ENCODE measurements around the gene OVAAL. TPM values are rescaled to one million over a fixed set of nuclear protein-coding genes. Genes with fewer than 3 reads are reported as not detected.

Gene OVAAL
- total RNA-seq, 1 experiment from 2014 or later, result not detected

GRCh38 chr1:180571832-180572636, 13.3 kb downstream of the OVAAL start:
- Histone ChIP-seq H3K4me1 (no peaks in the 10 kb centered on the region), H3K27me3 (no peaks in the 10 kb centered on the region), H3K27ac (no peak overlapping the region), H3K4me3 (no peak overlapping the region), H3K36me3 (no peaks in the 10 kb centered on the region), H3K9me3 (replicated peaks) (no peaks in the 10 kb centered on the region)
- DNase-seq, result no peak

- Histone ChIP-seq H3K4me3 (no peak overlapping the region), H3K4me1 (no peaks in the 10 kb centered on the region), H3K9me3 (replicated peaks) (no peaks in the 10 kb centered on the region), H3K36me3 (no peaks in the 10 kb centered on the region), H3K27me3 (no peaks in the 10 kb centered on the region), H3K27ac (no peak overlapping the region)
- no peak for DNase-seq
Observed at GRCh38 chr1:180572760-180573159, 14.0 kb downstream of the OVAAL start.

GRCh38 chr1:180574031-180574713, 15.4 kb downstream of the OVAAL start:
- DNase-seq, result no peak
- Histone ChIP-seq H3K4me1 (no peaks in the 10 kb centered on the region), H3K4me3 (no peak overlapping the region), H3K9me3 (replicated peaks) (no peaks in the 10 kb centered on the region), H3K36me3 (no peaks in the 10 kb centered on the region), H3K27me3 (no peaks in the 10 kb centered on the region), H3K27ac (no peak overlapping the region)

DNA sequence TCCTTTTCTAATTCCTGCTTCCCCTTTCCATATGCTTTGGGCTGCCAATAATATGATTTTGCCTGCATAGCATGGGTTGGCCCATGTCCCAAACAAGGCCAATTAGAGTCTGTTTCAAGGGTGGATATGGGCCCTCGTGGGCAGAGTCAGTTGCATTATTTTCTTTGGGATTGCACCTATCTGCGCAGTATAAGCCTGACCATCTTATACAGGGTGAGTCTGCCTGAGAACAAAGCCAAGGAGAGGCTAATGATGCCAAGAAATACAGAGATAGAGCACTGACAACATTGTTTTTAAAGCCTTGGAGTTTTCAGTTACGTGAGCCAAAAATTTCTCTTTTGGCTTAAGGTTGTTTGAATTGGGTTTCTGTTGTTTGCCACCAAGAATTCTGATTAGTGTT, 18.6 kb downstream of the OVAAL start:
- H3K4me3 ChIP-seq, result no peak overlapping the region

GRCh38 chr1:180579961-180580611, 21.3 kb downstream of the OVAAL start:
- Histone ChIP-seq H3K4me3 (no peak overlapping the region), H3K27ac (no peak overlapping the region), H3K36me3 (no peaks in the 10 kb centered on the region), H3K27me3 (no peaks in the 10 kb centered on the region), H3K4me1 (no peaks in the 10 kb centered on the region), H3K9me3 (replicated peaks) (no peaks in the 10 kb centered on the region)
- DNase-seq, result no peak

More for the DNA sequence above, 18.6 kb downstream of the OVAAL start:
- no peak overlapping the region for H3K27ac ChIP-seq
- H3K36me3 ChIP-seq, result no peaks in the 10 kb centered on the region
- no peaks in the 10 kb centered on the region for H3K4me1 ChIP-seq
- H3K27me3 ChIP-seq, result no peaks in the 10 kb centered on the region
- H3K9me3 ChIP-seq (replicated peaks), result no peaks in the 10 kb centered on the region
- DNase-seq, result no peak

DNA sequence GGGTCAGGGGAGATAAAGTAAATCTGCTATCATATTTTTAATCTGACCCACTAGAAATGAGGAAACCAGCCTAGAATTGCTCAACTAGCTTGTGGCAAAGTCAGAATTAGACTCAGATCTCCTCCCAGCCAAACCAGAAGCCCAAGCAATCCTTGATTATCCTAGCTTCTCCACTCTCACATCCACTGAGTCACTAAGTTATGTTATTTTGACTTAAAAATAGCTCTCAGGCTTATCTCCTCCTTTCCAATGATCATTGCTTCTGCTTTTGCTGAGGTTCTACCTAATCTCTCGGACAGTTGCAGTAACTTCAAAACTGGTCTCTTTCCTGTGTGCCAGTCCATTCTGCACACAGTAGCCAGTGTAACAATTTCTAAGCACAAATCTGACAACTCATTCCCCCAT, 22.9 kb downstream of the OVAAL start:
- Histone ChIP-seq H3K4me3 (no peak overlapping the region), H3K9me3 (replicated peaks) (no peaks in the 10 kb centered on the region), H3K36me3 (no peaks in the 10 kb centered on the region), H3K27ac (no peak overlapping the region), H3K4me1 (no peaks in the 10 kb centered on the region), H3K27me3 (no peaks in the 10 kb centered on the region)
- DNase-seq, result no peak

DNA sequence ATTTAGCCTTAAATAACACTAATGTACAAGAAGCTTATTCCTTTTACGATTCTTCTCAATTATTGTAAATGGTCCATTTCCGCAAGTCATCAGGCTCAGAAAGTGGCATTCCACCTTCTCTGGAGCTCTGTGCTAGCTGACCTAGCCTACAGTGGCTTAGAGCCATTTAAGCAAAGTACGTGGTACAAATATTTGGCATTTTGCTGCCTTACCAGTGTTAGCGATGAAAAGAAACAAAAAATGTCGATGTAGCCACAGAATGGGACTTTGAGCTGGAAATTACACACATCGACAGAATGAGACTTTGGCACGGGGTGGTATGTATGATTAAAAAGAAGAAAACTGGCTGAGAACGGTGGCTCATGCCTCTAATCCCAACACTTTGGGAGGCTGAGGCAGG, 26.1 kb downstream of the OVAAL start:
- no peaks in the 10 kb centered on the region for H3K27me3 ChIP-seq
- H3K4me1 ChIP-seq, result no peaks in the 10 kb centered on the region
- H3K4me3 ChIP-seq, result no peak overlapping the region
- no peaks in the 10 kb centered on the region for H3K9me3 ChIP-seq (replicated peaks)
- DNase-seq, result no peak
- H3K36me3 ChIP-seq, result no peaks in the 10 kb centered on the region
- no peak overlapping the region for H3K27ac ChIP-seq

DNA sequence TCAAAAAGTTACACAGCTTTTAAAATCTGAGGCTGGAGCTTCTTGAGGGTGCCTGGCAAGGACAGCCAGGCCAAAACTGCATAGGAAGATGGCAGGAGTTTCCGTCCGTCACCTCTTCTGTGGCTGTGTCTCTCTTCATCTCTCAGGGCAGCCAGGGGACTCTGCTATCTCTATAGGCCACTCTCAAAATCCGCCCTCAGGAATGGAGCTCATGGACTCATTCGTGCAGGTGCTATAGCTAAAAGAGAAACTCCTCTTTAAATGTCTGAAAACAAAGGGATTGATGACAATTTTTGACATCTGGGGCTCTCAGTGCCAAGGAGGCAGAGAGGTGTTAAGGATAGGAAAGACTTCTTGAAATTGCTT, 27.2 kb downstream of the OVAAL start:
- H3K27ac ChIP-seq, result no peak overlapping the region
- H3K27me3 ChIP-seq, result no peaks in the 10 kb centered on the region
- H3K4me3 ChIP-seq, result no peak overlapping the region
- H3K9me3 ChIP-seq (replicated peaks), result no peaks in the 10 kb centered on the region
- no peaks in the 10 kb centered on the region for H3K36me3 ChIP-seq
- H3K4me1 ChIP-seq, result no peaks in the 10 kb centered on the region
- DNase-seq, result no peak

- Histone ChIP-seq H3K4me1 (no peaks in the 10 kb centered on the region), H3K36me3 (no peaks in the 10 kb centered on the region), H3K4me3 (no peak overlapping the region), H3K27me3 (no peaks in the 10 kb centered on the region), H3K27ac (no peak overlapping the region), H3K9me3 (replicated peaks) (no peaks in the 10 kb centered on the region)
- no peak for DNase-seq
Observed at GRCh38 chr1:180586671-180587155, 27.9 kb downstream of the OVAAL start.

GRCh38 chr1:180588121-180588520, 29.4 kb downstream of the OVAAL start:
- DNase-seq, result no peak
- no peak overlapping the region for H3K27ac ChIP-seq
- no peak overlapping the region for H3K4me3 ChIP-seq
- H3K4me1 ChIP-seq, result no peaks in the 10 kb centered on the region
- H3K27me3 ChIP-seq, result no peaks in the 10 kb centered on the region
- H3K9me3 ChIP-seq (replicated peaks), result no peaks in the 10 kb centered on the region
- no peaks in the 10 kb centered on the region for H3K36me3 ChIP-seq

DNA sequence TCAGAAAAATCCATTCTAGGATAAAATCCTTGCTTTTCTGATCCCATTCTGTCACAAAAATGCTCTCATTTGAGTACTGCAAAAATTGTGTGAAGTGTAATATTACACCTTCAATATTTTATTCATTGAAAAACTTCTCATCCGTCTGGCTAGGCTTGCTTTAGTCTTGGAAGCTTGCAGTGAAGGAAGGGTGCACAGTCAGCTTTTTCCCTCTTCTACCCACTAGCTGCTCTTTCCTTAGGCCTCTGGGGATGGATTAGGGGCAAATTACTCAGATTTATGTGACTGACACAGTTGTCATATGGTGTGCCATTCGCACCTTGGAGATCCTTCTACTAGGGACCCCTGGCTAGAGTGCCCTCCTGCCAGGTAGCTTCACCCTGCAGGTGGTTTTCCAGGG, 32.1 kb downstream of the OVAAL start:
- no peak overlapping the region for H3K4me3 ChIP-seq
- no peaks in the 10 kb centered on the region for H3K9me3 ChIP-seq (replicated peaks)
- no peaks in the 10 kb centered on the region for H3K4me1 ChIP-seq
- DNase-seq, result no peak
- H3K27ac ChIP-seq, result no peak overlapping the region
- no peaks in the 10 kb centered on the region for H3K36me3 ChIP-seq
- no peaks in the 10 kb centered on the region for H3K27me3 ChIP-seq

DNA sequence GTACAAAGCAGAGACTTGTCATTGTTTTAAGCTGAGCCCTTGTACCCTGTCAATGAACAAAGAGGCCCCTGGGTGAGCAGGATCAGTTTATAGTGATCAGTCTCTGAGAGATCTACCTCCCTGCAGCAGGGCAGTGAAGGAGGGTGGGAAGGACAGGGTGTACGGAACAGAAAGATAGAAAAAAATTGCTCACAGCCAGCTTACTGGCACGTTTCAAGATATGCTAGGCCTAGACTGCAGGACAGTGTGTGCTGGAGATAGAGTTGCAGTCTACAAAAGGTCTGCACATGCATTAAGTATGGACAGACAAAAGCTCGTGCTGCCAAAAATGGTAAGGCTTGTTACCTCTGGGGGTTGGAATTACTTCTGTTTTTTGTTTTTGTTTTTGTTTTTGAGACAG, 34.6 kb downstream of the OVAAL start:
- no peaks in the 10 kb centered on the region for H3K27me3 ChIP-seq
- H3K4me1 ChIP-seq, result no peaks in the 10 kb centered on the region
- H3K9me3 ChIP-seq (replicated peaks), result no peaks in the 10 kb centered on the region
- H3K27ac ChIP-seq, result no peak overlapping the region
- no peak overlapping the region for H3K4me3 ChIP-seq
- DNase-seq, result no peak
- no peaks in the 10 kb centered on the region for H3K36me3 ChIP-seq

DNA sequence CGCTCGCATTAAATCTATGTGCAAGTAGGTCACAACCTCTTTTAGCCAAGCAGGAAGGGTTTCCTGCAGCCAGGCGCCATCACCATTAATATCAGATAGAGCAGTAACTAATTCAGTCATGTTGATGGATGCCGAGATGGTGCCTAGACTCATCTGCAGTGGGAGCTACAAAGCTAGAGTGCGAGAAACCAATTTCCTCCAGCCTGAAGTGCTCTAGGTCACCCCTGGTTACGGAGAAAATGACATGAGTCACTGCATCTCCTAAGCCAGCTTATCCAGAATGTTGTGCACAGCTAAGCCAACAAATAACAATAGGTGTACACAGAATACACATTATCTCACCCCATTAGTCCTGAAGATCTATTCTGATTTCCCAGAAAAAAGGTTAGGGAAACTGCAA, 36.0 kb downstream of the OVAAL start:
- no peaks in the 10 kb centered on the region for H3K4me1 ChIP-seq
- no peaks in the 10 kb centered on the region for H3K36me3 ChIP-seq
- no peaks in the 10 kb centered on the region for H3K9me3 ChIP-seq (replicated peaks)
- H3K27me3 ChIP-seq, result no peaks in the 10 kb centered on the region
- H3K27ac ChIP-seq, result no peak overlapping the region
- DNase-seq, result no peak
- H3K4me3 ChIP-seq, result no peak overlapping the region

DNA sequence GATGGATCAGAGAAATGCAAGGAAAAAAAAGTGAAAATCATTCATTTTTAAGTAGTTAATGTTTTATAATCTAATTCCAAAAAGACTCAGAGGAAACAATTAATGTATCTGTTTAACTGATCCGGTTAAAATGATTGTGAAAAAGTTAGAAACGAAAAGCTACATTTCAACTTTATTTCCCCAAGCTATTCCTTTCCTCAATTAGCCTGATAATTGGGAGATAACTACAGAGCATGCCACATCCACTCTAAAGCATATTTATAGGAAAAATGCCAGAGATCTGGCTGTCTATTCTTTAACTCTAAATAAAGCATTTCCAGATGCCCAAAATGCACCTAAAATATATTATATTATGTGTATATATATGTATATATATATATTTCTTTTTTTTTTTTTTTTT, 37.2 kb downstream of the OVAAL start:
- DNase-seq, result no peak
- no peaks in the 10 kb centered on the region for H3K27me3 ChIP-seq
- no peaks in the 10 kb centered on the region for H3K36me3 ChIP-seq
- no peaks in the 10 kb centered on the region for H3K4me1 ChIP-seq
- H3K4me3 ChIP-seq, result no peak overlapping the region
- H3K9me3 ChIP-seq (replicated peaks), result no peaks in the 10 kb centered on the region
- H3K27ac ChIP-seq, result no peak overlapping the region

GRCh38 chr1:180597520-180597919, 38.8 kb downstream of the OVAAL start:
- Histone ChIP-seq H3K36me3 (no peaks in the 10 kb centered on the region), H3K4me3 (no peak overlapping the region), H3K4me1 (no peaks in the 10 kb centered on the region), H3K27me3 (no peaks in the 10 kb centered on the region), H3K9me3 (replicated peaks) (no peaks in the 10 kb centered on the region), H3K27ac (no peak overlapping the region)
- no peak for DNase-seq

Measured in SJCRH30 (cell line).